Measurements from ENCODE around the gene SELENOW. TPM values are rescaled to one million over a fixed set of nuclear protein-coding genes. Genes with fewer than 3 reads are reported as not detected.
A peak's percentile ranks its signal among the peaks of the same experiment; 100 is the strongest.
"Not testable (repeated sequence)": the region's sequence is repeated elsewhere in the genome, so short reads cannot be mapped to it uniquely, and the experiment has no call there.

SELENOW gene
- total RNA-seq, 2 experiments from 2014 or later, result 94.2 to 133 TPM

DNA sequence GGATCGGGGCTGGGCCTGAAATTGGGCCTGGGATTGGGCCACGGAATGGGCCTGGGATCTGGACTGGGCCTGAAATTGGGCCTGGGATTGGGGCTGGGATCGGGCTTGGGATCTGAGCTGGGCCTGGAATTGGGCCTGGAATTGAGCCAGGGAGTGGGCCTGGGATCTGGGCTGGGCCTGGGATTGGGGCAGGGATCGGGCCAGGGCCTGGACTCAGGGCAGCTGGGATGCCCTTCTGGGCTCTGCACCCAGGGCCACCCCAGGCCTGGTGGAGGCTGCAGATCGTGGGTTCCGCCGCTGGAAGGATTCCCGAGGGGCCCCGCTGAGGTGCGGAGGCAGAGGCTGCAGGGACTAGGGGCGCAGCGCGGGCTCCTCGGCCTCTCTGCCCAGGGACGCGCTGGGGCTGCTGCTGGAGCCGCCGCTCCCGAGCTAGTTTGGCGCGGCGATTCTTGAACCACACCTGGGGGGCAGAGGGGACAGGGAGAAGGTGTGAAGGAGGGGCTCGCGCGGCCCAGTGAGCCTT lies 24.1 kb downstream of the SELENOW start:
- Mint-ChIP-seq H3K27me3 (peaks cover 3% of the 10 kb centered on the region), H3K4me1 (no peaks in the 10 kb centered on the region), H3K4me3 (no peak overlapping the region), H3K9me3 (ENCODE audit: low read depth) (peaks cover 4% of the 10 kb centered on the region), H3K36me3 (no peaks in the 10 kb centered on the region), H3K27ac (no peak overlapping the region)
- CTCF ChIA-PET, result no interaction called here
- ATAC-seq (no peak), DNase-seq (no peak)

GRCh38 chr19:47803148-47803547 lies 24.6 kb downstream of the SELENOW start:
- H3K27ac Mint-ChIP-seq; H3K9me3 Mint-ChIP-seq (ENCODE audit: low read depth); ATAC-seq; DNase-seq; H3K4me1 Mint-ChIP-seq; H3K36me3 Mint-ChIP-seq; H3K27me3 Mint-ChIP-seq; CTCF ChIA-PET; H3K4me3 Mint-ChIP-seq: not testable (repeated sequence)

GRCh38 chr19:47803671-47804070 lies 25.2 kb downstream of the SELENOW start:
- H3K4me1 Mint-ChIP-seq; H3K9me3 Mint-ChIP-seq (ENCODE audit: low read depth); H3K27me3 Mint-ChIP-seq; H3K27ac Mint-ChIP-seq; DNase-seq; ATAC-seq; CTCF ChIA-PET; H3K36me3 Mint-ChIP-seq; H3K4me3 Mint-ChIP-seq: not testable (repeated sequence)

- ATAC-seq; H3K27me3 Mint-ChIP-seq; H3K4me1 Mint-ChIP-seq; H3K4me3 Mint-ChIP-seq; CTCF ChIA-PET; DNase-seq; H3K9me3 Mint-ChIP-seq (ENCODE audit: low read depth); H3K27ac Mint-ChIP-seq; H3K36me3 Mint-ChIP-seq: not testable (repeated sequence)
Observed at GRCh38 chr19:47804451-47804850, 25.9 kb downstream of the SELENOW start, which contains the start of gene TPRX1. TPRX1 (minus strand) TSS chr19:47804551; CDS start chr19:47804539, 12 bp downstream.

- no peak overlapping the region for H3K4me3 Mint-ChIP-seq
- peaks cover 3% of the 10 kb centered on the region for H3K27me3 Mint-ChIP-seq
- no peak overlapping the region for H3K27ac Mint-ChIP-seq
- no peaks in the 10 kb centered on the region for H3K4me1 Mint-ChIP-seq
- CTCF ChIA-PET, result no interaction called here
- DNase-seq, result no peak
- no peaks in the 10 kb centered on the region for H3K36me3 Mint-ChIP-seq
- H3K9me3 Mint-ChIP-seq (ENCODE audit: low read depth), result peaks cover 4% of the 10 kb centered on the region
- no peak for ATAC-seq
Observed at GRCh38 chr19:47805313-47805712, 26.8 kb downstream of the SELENOW start.

DNA sequence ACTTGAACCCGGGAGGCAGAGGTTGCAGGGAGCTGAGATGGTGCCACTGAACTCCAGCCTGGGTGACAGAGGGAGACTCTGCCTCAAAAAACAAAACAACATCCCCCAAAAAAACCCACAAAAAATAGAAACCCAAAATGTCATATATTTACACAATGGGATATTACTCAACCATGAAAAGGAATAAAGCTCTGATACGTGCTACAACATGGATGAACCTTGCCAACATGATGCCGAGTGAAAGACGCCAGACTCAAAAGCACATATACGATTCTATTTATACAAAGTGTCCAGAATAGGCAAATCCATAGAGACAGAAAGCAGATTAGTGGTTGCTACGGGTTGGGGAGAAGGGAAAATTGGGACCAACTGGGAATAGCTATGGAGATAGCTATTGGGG lies 27.9 kb downstream of the SELENOW start:
- no peak overlapping the region for H3K27ac Mint-ChIP-seq
- CTCF ChIA-PET, result no interaction called here
- DNase-seq, result no peak
- ATAC-seq, result no peak
- H3K27me3 Mint-ChIP-seq, result peaks cover 3% of the 10 kb centered on the region
- no peaks in the 10 kb centered on the region for H3K9me3 Mint-ChIP-seq (ENCODE audit: low read depth)
- no peak overlapping the region for H3K4me3 Mint-ChIP-seq
- H3K36me3 Mint-ChIP-seq, result no peaks in the 10 kb centered on the region
- no peaks in the 10 kb centered on the region for H3K4me1 Mint-ChIP-seq

DNA sequence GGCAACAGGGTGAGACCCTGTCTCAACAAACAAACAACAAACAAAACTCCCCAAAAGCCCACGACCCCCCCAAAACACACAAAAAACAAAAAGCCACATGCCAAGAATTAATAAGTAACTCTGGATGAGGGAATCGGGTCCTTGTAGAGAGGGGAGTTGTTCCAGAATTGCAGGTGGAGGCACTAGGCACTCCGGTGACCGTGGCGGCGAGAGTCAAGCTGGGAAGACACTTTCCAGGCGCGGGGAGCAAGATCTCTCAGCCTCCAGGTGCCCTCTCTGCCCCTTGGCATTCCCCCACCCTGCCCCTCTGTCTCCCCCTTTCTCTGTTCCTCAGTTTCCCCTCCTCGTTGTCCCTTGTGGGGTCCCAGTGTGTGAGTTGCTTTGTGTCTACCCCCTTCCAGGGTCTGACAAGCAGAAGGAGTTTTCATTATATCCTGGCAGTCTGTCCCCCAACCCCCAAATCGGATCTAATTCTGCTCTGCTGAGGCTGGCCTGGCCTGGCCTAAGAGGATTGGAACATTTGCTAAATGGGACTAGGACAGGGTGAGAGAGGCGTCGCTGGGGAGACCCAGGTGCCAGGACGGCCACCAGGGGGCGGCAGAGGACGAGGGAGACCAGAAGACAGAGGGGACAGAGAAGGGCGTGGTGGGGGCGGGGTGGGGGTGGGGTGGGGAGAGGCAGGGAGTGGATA lies 34.9 kb downstream of the SELENOW start:
- DNase-seq, result peak; percentile 80
- ATAC-seq, result peak; percentile 83
- Mint-ChIP-seq H3K4me1 (no peaks in the 10 kb centered on the region), H3K4me3 (no peak overlapping the region), H3K27ac (peak overlapping the region; percentile 42), H3K27me3 (peaks cover 2% of the 10 kb centered on the region), H3K36me3 (no peaks in the 10 kb centered on the region), H3K9me3 (ENCODE audit: low read depth) (no peaks in the 10 kb centered on the region)
- CTCF ChIA-PET, result no interaction called here

DNA sequence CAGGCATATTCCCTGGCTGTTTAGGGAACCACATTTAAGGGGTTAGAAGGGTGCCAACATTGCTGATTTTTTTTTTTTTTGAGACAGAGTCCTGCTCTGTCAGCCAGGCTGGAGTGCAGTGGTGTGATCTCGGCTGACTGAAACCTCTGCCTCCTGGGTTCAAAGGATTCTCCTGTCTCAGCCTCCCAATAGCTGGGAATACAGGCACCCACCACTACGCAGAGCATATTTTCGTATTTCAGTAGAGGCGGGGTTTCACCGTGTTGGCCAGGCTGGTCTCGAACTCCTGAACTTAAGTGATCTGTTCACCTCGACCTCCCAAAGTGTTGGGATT lies 35.5 kb downstream of the SELENOW start:
- no peak for DNase-seq
- H3K27ac Mint-ChIP-seq, result no peak overlapping the region
- H3K27me3 Mint-ChIP-seq, result peaks cover 6% of the 10 kb centered on the region
- no peaks in the 10 kb centered on the region for H3K4me1 Mint-ChIP-seq
- H3K4me3 Mint-ChIP-seq, result no peak overlapping the region
- CTCF ChIA-PET, result interaction anchor here (0.6 to 1.4 kb wide), 4 partner anchors 12 to 654 kb away, joined by 3 to 4 read pairs (median 4); no protein-coding TSS in a partner anchor
- no peaks in the 10 kb centered on the region for H3K36me3 Mint-ChIP-seq
- no peak for ATAC-seq
- H3K9me3 Mint-ChIP-seq (ENCODE audit: low read depth), result no peaks in the 10 kb centered on the region

DNA sequence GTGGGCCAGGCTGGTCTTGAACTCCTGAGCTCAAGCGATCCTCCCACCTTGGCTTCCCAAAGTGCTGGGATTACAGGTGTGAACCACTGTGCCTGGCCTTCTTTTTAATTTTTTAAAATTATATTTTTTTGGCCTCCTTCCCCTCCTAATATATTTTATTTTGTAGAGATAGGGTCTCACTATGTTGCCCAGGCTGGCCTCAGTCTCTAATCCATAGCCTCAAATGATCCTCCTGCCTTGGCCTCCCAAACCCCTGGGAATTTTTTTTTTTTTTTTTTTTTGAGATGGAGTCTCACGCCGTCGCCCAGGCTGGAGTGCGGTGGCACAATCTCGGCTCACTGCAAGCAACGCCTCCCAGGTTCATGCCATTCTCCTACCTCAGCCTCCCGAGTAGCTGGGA lies 37.8 kb downstream of the SELENOW start:
- CTCF ChIA-PET, result interaction anchor here (1.0 kb wide), 1 partner anchor 39 kb away, joined by 3 read pairs; no protein-coding TSS in a partner anchor
- DNase-seq; H3K4me1 Mint-ChIP-seq; H3K9me3 Mint-ChIP-seq (ENCODE audit: low read depth); H3K27ac Mint-ChIP-seq; H3K4me3 Mint-ChIP-seq; H3K36me3 Mint-ChIP-seq; ATAC-seq: not testable (repeated sequence)
- peaks cover 26% of the 10 kb centered on the region for H3K27me3 Mint-ChIP-seq

- H3K4me1 Mint-ChIP-seq; CTCF ChIA-PET; DNase-seq; H3K27ac Mint-ChIP-seq; H3K9me3 Mint-ChIP-seq (ENCODE audit: low read depth); H3K36me3 Mint-ChIP-seq; H3K4me3 Mint-ChIP-seq; ATAC-seq: not testable (repeated sequence)
- peaks cover 31% of the 10 kb centered on the region for H3K27me3 Mint-ChIP-seq
Observed at GRCh38 chr19:47818221-47818620, 39.7 kb downstream of the SELENOW start.

- Mint-ChIP-seq H3K27me3 (peaks cover 31% of the 10 kb centered on the region), H3K27ac (peak overlapping the region; percentile 8), H3K4me3 (no peak overlapping the region), H3K36me3 (no peaks in the 10 kb centered on the region), H3K9me3 (ENCODE audit: low read depth) (no peaks in the 10 kb centered on the region), H3K4me1 (no peaks in the 10 kb centered on the region)
- ATAC-seq, result no peak
- no peak for DNase-seq
- CTCF ChIA-PET, result no interaction called here
Observed at GRCh38 chr19:47819858-47820257, 41.4 kb downstream of the SELENOW start.

GRCh38 chr19:47820410-47820809 lies 41.9 kb downstream of the SELENOW start:
- Mint-ChIP-seq H3K9me3 (ENCODE audit: low read depth) (no peaks in the 10 kb centered on the region), H3K4me1 (no peaks in the 10 kb centered on the region), H3K4me3 (no peak overlapping the region), H3K27ac (no peak overlapping the region), H3K36me3 (no peaks in the 10 kb centered on the region), H3K27me3 (peaks cover 31% of the 10 kb centered on the region)
- DNase-seq (no peak), ATAC-seq (no peak)
- CTCF ChIA-PET, result no interaction called here

DNA sequence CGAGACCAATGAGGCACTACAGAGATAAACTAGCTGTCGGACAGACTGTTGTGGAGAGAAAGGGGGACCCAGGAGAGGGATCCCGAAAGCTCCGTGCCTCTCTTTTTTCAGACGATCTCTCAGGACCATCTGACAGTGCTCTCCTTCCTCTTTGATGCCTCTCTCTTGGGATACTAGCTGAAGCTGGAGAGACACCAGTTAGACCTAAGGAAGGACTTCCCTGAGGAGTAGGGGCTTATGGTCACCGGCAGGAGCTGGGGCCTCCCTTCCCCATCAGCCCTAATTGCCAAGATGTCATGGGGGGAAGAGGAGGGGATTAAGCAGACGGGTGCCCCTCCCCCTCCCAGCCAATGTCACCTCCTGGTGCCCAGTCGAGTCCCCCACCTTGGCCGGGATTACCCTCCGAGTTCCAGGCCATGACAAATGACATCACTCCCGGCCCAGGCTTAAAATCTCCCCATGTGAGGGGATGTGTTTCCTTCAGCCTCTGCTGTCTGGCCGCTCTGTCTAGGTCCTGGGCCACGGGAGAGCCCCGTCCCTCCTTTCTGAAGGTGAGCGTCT lies 43.0 kb downstream of the SELENOW start, which contains the start of gene CRX:
TSS of gene CRX (plus strand) at position 478 of the 561 bp plus-strand sequence. CDS start 12,507 bp downstream, outside the sequence.
- Mint-ChIP-seq H3K4me3 (no peak within 1 kb of the TSS), H3K4me1 (no peaks in the 10 kb centered on the region), H3K27ac (no peak within 1 kb of the TSS), H3K9me3 (ENCODE audit: low read depth) (no peaks in the 10 kb centered on the region), H3K36me3 (no peaks in the 10 kb centered on the region), H3K27me3 (peaks cover 31% of the 10 kb centered on the region)
- CTCF ChIA-PET, result no interaction called here
- no peak for ATAC-seq
- DNase-seq, result no peak

DNA sequence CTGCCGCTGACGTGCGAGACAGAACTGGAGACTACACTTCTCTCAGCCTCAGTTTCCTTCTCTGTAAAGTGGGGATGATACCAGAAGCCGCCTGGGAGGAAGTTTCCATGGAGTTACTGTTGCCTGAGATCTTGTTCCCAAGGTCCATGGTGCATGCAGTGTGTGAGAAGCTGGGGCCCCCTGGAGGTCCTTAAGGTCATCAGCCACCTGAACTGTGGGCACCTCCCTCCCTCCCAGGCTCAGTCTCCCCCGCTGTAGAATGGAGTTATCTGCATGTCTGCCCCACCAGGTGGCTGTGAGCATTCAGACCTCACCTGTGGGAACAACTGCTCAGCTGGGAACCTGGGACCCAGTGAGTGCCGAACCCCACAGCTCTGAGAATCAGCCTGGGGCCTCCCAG lies 45.9 kb downstream of the SELENOW start:
- Mint-ChIP-seq H3K9me3 (ENCODE audit: low read depth) (no peaks in the 10 kb centered on the region), H3K36me3 (no peaks in the 10 kb centered on the region), H3K27ac (no peak overlapping the region), H3K4me3 (no peak overlapping the region), H3K4me1 (no peaks in the 10 kb centered on the region), H3K27me3 (peaks cover 25% of the 10 kb centered on the region)
- ATAC-seq, result no peak
- CTCF ChIA-PET, result no interaction called here
- no peak for DNase-seq
